GM21717 (cell line): Measurements from ENCODE around the gene OLFML2A.

Experiments used
- ATAC-seq: cut with Tn5 transposase; IDR thresholded peaks from one replicate; pipeline ENCODE4 v1.9.1; 2021; ENCODE audit warnings: mild to moderate bottlenecking, moderate library complexity; ENCODE audit not compliant: unreplicated experiment

Gene OLFML2A

GRCh38 chr9:124852121-124852828 lies 75.3 kb downstream of the OLFML2A start:
- no peak for ATAC-seq

GRCh38 chr9:124852829-124853531 lies 76.0 kb downstream of the OLFML2A start, which contains the start of gene WDR38:
TSS of gene WDR38 (plus strand) at chr9:124853460. CDS start at chr9:124853532, 72 bp downstream.
- ATAC-seq: peak; percentile 65

GRCh38 chr9:124853605-124854143 lies 76.7 kb downstream of the OLFML2A start:
- ATAC-seq: no peak

GRCh38 chr9:124854161-124854560 lies 77.2 kb downstream of the OLFML2A start:
- ATAC-seq: no peak

DNA sequence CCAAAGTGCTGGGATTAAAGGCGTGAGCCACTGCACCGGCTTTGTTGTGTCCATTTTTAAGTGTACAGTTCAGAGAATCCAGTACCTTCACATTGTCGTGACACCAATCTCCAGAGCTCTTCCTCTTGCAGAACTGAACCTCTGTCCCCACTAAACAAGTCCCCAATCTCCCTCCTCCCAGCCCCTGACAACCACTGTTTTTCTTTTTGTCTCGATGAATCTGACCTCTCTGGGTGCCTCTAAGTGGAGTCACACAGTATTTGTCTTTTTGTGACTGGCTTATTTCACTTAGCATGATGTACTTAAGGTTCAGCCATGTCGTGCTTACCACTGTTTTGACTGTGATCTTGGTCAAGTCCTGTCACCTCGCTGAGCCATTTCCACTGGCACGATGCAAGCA lies 77.9 kb downstream of the OLFML2A start:
- no peak for ATAC-seq

DNA sequence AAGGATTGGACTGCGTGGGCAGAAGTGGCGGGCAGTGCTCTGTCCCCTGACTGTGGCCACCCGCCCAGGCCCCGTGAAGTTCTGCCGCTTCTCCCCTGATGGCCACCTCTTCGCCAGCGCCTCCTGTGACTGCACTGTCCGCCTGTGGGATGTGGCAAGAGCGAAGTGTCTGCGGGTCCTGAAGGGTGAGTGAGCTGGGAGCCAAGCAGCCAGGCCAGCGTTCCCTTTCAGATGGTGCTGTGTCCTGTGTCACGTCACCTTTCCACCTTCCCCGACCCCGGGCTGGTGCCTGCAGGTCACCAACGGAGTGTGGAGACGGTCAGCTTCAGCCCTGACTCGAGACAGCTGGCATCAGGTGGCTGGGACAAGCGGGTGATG lies 78.6 kb downstream of the OLFML2A start:
- ATAC-seq: no peak

- ATAC-seq: no peak
Measured at GRCh38 chr9:124855944-124856765, 79.2 kb downstream of the OLFML2A start.

DNA sequence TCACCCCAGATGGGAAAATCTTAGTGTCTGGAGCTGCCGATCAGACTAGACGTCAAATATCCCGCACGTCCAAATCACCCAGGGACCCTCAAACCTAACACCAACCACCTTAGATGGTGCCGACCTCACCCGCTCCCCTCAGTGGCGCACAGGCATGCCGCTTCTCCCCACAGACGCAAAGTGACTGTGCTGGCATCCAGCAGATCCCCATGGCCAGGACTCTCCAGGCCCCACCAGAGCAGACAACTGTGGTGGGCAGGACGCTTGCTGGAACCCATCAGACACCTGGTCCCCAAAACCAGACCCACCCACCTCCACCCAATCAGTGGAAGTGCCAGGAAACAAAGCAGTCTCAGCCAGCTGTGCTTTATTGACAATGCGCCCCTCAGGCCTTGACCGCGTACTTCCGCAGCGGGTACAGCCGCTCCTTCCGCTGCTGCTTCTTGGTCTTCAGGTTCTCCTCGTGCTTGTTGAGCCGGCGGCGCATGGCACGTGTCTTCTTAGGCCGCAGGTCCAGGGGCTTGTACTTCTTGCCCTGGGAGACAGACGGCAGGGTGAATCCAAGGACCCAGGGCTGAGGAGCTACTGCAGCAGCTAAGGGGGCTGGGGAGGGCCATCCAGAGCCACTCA lies 80.7 kb downstream of the OLFML2A start:
- no peak for ATAC-seq

GRCh38 chr9:124858330-124859046 lies 81.6 kb downstream of the OLFML2A start:
- ATAC-seq: no peak

GRCh38 chr9:124859803-124860581 lies 83.1 kb downstream of the OLFML2A start:
- no peak for ATAC-seq

GRCh38 chr9:124860582-124861341 lies 83.8 kb downstream of the OLFML2A start:
- ATAC-seq: no peak

- peak; percentile 81 for ATAC-seq
Measured at GRCh38 chr9:124861342-124862229, 84.7 kb downstream of the OLFML2A start, which contains the start of the genes ARPC5L and RPL35. TSS of gene ARPC5L (plus strand) at chr9:124862130. CDS start at chr9:124869291, 7,161 bp downstream. TSS of gene RPL35 (minus strand) at chr9:124861957. CDS start at chr9:124861912, 45 bp downstream.

- ATAC-seq: no peak
Measured at GRCh38 chr9:124863371-124863871, 86.5 kb downstream of the OLFML2A start.
